HG03460 (cell line): Measurements from ENCODE around the gene CPTP.

Experiments used
- ATAC-seq: cut with Tn5 transposase; IDR thresholded peaks from one replicate; pipeline ENCODE4 v1.9.1; 2021; ENCODE audit not compliant: unreplicated experiment

The CPTP gene

GRCh38 chr1:1347026-1347595 lies 22.5 kb downstream of the CPTP start:
- no peak for ATAC-seq

GRCh38 chr1:1347663-1348419 lies 23.2 kb downstream of the CPTP start:
- ATAC-seq, result no peak

DNA sequence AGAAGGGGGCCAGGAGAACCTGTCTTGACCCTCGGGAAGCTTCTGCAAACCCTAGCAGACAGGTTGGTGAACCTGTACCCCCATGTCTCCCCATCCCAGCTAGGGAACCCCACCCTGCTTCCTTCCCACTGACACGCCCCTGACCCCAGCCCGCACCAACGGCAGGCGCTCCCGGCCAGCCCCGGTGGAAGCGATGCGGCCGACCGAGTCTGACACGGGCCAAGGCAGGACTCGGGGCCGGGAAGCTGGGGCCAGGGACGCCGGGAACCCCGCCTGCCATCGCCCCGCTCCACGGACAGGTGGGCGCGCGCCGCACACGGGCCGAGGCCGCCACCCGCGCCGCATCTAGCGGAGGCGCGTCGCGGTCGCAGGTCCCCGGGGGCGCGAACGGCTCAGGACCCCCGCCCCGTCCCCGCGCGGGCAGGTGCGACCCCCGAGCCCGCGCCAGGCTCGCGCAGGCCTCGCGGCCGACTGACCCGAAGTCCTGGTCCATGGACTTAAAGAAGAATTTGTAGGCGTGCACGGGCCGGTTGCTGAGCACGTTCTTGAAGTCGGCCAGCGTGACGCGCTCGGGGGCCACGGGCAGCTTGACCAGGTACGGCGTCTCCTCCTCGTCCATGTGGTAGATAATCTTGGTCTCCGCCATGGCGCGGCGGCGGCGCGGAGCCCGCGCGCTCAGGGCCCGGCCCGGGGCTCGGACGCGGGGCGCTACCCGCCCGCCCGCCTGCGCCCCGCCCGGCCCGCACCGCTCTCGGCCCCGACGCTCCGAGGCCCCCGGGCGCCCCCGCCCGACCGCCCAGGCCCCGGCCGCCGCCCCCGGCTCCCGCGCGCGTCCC lies 24.0 kb downstream of the CPTP start:
- ATAC-seq, result peak; percentile 30

- ATAC-seq, result peak; percentile 57
Observed at GRCh38 chr1:1349256-1350012, 24.8 kb downstream of the CPTP start, which contains the start of gene DVL1. TSS of gene DVL1 (minus strand) at chr1:1349418. CDS start at chr1:1349065, 353 bp downstream.

DNA sequence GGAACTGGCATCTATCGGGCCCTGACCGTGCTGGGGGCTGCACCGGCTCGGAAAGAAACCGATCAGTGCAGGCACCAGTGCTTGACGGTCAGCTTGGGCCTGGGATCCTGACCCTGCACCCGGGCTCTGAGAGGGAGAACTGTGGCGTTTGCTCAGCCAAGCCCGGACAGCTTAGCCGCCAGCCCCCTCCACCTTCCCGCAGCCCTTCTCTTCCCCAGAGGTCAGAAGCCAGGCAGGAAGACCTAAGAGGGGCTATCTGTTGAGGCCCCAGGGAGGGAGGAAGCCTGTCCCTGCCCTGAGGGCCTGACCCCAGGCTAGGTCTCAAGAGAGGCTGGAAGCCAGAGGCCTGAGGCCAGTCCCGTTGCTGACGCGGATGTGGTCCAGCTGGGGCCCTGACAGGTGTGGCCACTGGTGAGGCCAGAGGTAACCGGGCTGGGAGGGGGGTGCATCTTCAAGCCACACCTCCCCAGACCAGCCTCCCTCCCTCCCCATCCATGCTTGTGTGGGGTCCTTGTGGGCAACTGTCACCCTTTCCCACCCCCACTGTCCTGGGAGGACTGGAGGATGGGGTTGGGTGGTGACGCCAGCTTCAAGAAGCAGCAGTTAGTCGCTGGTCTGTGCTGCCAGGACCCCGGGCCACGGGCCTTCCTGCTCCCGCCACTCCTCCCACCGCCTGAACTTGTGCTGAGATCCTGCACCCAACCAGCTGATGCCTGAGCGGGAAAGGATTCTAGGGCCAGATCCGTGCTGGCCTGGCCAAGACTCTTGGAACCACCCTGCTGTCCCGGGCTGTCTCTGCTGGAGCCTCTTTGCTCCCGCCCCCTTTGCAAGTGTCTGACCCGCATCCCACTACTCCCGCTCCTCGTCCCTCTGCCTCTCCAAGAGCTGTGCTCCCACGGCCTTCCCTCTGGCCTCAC lies 27.2 kb downstream of the CPTP start:
- ATAC-seq, result no peak

- ATAC-seq, result no peak
Observed at GRCh38 chr1:1352786-1353388, 28.3 kb downstream of the CPTP start.

GRCh38 chr1:1353389-1354151 lies 29.0 kb downstream of the CPTP start:
- ATAC-seq, result no peak

DNA sequence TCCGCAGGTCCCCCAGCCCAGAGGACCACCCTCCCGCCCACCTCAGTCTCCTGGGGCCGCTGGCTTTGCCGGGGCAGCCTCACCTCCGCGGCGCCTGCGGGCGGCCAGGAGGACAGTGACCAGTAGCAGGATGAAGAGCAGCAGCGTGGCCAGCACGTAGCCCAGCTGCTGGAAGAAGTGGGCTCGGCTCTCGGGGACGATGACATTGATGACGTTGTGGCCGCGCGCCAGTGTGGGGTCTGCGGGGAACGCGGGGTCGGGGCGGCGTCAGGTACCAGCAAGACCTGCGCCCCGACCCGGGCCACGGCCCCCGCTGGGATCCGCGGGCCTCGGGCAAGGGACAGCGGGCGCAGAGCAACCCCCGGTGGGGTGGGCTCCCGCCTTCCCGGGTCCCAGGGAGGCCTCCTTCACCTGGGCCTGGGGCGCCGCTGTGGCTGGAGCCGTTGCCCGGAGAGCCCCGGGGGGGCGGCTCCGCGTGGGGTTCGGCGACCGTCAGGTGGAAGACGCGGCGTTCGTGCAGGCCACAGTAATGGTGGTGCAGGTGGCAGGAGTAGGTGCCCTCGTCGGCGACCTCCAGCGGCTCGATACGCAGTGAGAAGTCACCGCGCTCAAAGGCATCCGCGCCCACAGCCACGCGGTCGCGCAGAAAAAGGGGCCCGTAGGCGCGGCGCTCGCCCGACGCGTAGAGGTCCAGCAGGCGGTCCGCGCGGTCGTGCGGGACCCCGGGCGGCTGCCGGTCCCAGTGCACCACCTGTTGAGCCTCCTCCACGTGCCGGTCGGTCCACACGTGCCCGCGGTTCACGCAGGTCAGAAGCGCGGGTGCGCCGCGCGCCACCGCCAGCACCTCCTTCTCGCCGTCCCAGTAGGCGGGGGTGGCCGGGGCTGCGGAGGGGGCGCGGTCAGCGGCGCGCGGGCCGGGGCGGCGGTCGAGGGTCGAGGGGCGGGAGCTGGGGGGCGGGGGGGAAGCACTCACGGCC lies 30.0 kb downstream of the CPTP start:
- no peak for ATAC-seq

- ATAC-seq, result no peak
Observed at GRCh38 chr1:1355416-1355815, 30.8 kb downstream of the CPTP start.

GRCh38 chr1:1356166-1356795 lies 31.7 kb downstream of the CPTP start:
- no peak for ATAC-seq

DNA sequence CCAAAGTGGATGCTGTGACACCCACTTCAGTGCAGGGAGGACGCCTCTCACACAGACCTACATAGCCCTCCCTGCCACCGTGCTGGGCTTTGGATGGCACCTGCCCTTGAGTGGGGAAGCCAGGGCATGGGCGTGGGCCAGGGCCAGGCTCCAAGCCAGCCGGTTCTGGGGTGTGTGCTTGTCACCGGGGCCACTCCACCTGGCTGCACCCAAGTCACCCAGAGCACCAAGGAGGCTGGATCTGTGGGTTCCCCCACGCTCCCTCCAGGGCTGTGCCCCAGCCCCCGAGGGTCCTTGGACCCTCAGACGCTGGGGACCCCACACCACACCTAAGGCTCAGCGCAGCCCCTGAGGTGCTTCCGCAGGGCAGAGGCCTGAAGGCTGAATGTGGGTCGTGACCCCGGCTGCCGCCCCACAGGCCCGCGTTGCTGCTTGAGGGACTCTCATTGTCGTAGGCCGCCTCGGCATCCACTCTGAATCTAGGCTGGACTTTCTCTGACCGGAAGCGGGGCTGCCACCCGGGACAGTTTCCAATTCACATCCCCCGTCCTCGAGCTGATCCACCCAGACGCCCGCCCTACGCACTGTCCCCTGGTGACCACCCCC lies 32.3 kb downstream of the CPTP start:
- ATAC-seq, result no peak

DNA sequence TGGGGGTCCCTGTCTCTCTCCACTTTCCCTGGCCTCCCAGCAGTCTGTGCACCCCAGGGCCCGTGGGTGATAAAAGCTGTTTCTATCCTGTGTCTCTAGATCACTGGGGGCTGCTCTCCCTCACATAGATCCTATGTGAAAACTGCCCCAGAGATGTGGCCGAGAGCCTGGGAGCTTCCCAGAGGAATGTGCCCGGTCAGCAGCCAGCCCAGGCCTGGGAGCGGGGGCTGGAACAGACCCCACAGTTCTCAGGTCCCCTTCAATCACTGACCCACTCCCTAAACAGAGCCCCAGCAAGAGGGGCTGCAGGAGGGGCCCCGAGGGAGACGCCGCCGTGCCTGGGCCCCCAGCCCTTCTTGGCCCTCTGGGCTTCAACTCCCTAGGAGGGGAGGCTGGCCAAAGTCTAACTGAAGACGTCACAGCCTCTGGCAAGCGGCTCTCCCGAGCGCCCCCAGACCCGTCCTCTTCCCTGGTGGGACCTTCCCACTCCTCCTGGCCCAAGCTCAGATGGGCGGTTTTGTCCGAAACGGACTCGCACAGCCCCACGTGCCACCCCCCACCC lies 33.4 kb downstream of the CPTP start:
- no peak for ATAC-seq

GRCh38 chr1:1358433-1359271 lies 34.0 kb downstream of the CPTP start, which contains the start of gene MXRA8:
TSS of gene MXRA8 (minus strand) at chr1:1358555. CDS start at chr1:1358504, 51 bp downstream.
- ATAC-seq, result no peak

- no peak for ATAC-seq
Observed at GRCh38 chr1:1359308-1359663, 34.7 kb downstream of the CPTP start.

GRCh38 chr1:1359664-1360468 lies 35.3 kb downstream of the CPTP start:
- no peak for ATAC-seq
